NCI-H2196 treated with DMSO at 0.1 percent for 48 hours (cell line): Measurements from ENCODE around the gene DCLK2.

Experiments
- DNase-seq: peaks from one replicate; lab custom pipeline; 2025; ENCODE audit not compliant: unreplicated experiment; lab: John Stamatoyannopoulos, UW

Gene DCLK2

GRCh38 chr4:150078041-150078578 lies at the start of gene DCLK2:
TSS of gene DCLK2 (plus strand) at chr4:150078445. CDS start at chr4:150079028, 583 bp downstream.
- DNase-seq, result peak; percentile 63

DNA sequence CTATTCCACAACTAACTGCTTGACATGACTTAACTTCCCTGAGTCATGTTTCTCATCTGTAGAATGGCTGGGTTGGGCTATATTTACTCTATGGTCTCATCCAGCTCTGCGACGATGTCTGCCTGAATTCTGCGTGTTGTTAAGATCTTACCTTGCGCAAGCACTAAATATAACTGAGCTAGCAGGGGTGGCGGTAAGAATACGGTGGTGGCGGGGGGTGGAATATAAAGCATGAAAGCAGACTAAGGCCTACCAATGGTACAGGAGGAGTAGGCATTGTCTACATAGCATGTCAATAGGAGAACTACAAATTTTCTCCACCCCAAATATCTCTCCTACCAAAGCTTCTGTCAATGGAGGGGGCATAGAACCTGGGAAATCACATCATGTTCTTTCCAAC lies 45.7 kb upstream of the DCLK2 start:
- no peak for DNase-seq

DNA sequence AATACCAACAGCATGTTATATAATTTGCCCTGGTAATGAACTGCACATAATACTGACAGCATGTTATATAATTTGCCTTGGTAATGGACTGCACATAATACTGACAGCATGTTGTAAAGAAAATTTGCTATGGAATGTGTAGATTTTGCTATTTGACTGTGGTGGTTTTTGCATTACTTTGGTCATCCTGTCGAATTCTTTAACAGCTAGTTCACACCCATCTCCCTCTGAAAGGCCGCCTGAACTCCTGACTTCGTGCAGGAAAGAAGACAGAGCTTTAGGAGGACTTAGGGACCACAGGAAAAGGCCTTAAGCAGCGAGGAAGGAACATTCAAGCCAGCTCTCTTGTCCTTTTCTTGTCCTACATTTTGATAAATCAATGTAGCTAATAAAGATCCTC lies 45.2 kb upstream of the DCLK2 start:
- DNase-seq, result no peak

DNA sequence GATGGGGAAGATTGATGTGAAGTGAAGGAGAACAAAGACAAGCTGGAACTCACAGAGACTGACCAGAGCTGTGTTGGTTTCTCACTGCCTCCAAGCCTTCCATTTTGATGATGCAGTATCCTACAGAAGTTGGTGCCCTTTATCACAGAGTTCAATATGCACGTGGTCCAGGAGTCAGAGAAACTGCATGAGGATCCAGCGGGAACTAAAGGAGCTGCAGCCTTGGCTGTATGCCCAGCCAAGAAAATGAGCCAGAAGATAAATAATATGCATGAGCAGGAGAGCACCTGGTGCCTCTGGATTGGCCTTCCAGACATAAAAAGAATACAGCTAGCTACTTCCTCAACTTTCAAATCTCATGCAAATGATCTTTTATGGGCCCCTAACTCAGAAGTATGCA lies 44.3 kb upstream of the DCLK2 start:
- DNase-seq, result no peak

- DNase-seq, result no peak
These were observed 40.9 kb upstream of the DCLK2 start for GRCh38 chr4:150037251-150037856.

- DNase-seq, result no peak
These were observed 39.7 kb upstream of the DCLK2 start for GRCh38 chr4:150038335-150039076.

GRCh38 chr4:150039274-150040127 lies 38.7 kb upstream of the DCLK2 start:
- DNase-seq, result no peak

GRCh38 chr4:150044517-150044916 lies 33.7 kb upstream of the DCLK2 start:
- DNase-seq, result no peak

- DNase-seq, result no peak
These were observed 32.8 kb upstream of the DCLK2 start for GRCh38 chr4:150045410-150045809.

- no peak for DNase-seq
These were observed 31.5 kb upstream of the DCLK2 start for GRCh38 chr4:150046728-150047217.

DNA sequence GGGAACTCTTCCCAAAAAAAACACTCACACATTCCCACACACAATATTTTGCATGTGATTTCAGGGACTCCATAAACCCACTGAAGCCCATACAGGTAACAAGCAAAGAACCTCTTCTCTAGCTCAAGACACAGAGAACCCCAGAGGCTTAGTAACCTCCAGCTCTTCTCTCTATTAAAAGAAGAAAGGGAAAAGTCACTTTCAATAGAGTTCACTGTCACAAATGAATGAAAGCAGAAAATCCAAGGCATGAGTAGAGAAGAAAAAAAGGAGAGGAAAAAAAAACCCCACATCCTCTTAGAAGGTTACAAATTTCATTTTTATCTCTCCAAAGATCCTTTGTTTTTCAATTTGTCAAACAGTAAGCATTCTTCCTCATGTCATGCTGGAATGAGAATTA lies 30.7 kb upstream of the DCLK2 start:
- DNase-seq, result no peak

DNA sequence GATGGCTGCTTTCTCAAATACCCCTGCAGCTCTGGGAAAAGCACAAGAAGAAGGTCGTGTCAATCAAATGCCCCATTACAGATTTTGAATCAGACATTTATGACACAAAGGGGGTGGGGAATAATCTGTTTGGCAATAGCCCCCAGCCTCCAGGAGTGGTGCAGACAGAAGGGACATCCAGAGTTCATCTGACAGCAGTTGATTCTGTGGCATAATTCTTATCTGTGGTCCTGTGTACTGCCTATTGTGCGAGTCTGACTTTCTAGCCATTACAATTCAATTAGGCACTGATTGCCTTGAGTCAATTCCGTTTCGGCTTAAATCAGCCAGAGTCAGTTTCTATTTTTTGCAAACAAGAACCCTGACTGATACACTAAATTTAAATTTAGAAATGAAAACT lies 28.6 kb upstream of the DCLK2 start:
- DNase-seq, result no peak

DNA sequence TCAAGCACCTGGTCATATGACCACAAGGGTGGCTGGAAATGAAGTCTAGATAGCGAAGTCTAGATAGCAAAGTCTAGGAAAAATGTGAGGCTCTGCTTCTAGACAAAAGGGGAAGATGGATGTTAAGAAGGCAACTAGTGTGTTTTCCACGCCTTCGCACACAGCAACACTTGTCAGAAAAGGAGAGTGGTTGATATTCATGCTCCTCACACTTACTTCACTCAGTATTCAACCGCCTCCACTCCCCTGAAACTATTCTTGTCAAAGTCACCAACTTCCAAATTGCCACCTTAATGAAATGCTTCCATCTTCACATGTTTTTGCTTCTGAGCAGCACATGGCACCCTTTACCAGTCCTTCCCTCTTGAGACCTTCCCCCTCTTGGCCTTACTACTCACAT lies 27.7 kb upstream of the DCLK2 start:
- no peak for DNase-seq

DNA sequence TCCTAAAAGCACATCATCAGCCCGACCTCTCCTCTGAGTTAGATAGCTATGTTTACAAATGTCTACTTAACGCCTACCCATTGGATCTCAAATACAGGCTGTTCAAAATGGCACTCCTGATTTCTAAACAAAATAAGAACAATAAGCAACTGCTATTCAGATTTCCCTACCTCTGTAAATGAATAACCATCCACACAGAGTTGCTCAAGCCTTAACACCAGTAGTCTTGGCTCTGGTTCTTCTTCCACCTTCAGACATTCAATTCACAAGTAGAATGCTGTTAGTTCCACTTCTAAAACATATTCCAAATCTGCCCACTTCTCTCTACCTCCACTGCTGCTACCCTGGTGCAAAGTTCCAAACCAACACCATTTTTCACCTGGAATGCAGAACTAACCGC lies 27.1 kb upstream of the DCLK2 start:
- no peak for DNase-seq

DNA sequence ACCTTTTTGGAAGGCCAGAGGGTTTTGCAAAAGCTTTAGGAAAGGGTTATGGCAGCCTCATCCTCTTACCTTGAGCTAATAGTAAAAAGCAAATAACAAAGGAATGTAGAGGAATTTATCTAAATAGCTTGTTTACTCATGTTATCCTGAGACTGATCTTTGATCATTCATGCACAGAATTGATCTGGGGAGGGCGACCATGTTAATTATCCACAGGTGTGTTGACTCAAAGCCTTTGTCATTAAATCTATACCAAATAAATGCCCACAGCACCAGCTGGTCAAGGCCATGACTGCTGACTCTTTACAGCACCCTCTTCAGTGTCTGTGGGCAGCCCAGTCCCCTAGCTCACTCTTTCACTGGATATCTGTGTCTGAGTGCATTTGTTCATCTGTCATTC lies 22.8 kb upstream of the DCLK2 start:
- DNase-seq, result no peak

- no peak for DNase-seq
These were observed 21.7 kb upstream of the DCLK2 start for GRCh38 chr4:150056569-150056968.

GRCh38 chr4:150061086-150061776 lies 17.0 kb upstream of the DCLK2 start:
- no peak for DNase-seq

DNA sequence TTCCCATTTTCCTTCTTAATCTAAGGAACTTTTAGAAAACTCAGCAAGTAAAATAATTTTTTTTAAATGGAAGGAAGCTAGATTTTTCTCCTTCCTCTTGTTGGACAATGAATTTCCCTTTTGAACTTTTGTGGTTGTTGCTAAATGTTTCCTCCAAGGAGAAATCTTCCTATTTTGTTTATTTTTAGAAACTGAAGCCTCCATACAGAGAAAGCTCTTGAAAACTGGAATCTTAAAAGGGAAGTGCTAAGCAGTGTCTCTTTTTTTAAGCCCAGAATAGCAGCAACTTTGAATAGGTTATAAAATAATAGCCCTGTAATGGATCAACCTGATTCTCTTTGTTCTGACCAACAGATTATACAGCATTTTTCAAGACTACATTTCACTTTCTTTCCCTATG lies 15.1 kb upstream of the DCLK2 start:
- DNase-seq, result no peak

- no peak for DNase-seq
These were observed 12.5 kb upstream of the DCLK2 start for GRCh38 chr4:150065740-150066139.

DNA sequence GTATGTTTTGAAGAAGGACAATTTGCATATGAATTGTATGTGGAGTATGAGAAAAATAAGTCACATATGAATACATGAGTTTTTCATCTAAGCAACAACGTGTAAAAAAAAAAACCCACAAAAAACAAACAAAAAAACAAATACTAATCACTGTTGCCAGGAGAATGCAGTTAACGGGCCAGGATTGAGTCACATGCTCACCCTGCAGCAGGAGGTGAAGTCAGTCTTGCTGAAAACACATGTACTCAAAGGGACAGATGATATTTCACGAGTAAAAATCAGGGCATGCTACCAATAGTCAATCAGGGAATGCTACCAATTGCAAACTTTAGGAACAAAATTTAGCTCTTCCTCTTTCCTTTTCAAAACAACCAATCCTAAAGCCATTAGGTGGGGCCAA lies 10.4 kb upstream of the DCLK2 start:
- no peak for DNase-seq
